A172 (cell line): Measurements from ENCODE around the gene KRTAP5-8. TPM values are rescaled to one million over a fixed set of nuclear protein-coding genes. Genes with fewer than 3 reads are reported as not detected.
"Not testable (repeated sequence)": the region's sequence is repeated elsewhere in the genome, so short reads cannot be mapped to it uniquely, and the experiment has no call there.

Experiments
- DNase-seq: peaks from one replicate; pipeline ENCODE4 v3.0.0-alpha.2; 2015; ENCODE audit warnings: low spot score
- total RNA-seq: library from RNA; depleted of rRNA; stranded (reverse); fragments of >200 nt; shearing (Covaris generic); gene quantifications from 2 replicates; pipeline ENCODE4 v1.2.3, GENCODE V29; 2014

The KRTAP5-8 gene
- total RNA-seq, 1 experiment from 2014 or later: not detected

- no peak for DNase-seq
These were observed 30.7 kb upstream of the KRTAP5-8 start for GRCh38 chr11:71507102-71507501.

GRCh38 chr11:71518506-71519471 lies 19.0 kb upstream of the KRTAP5-8 start:
- DNase-seq: no peak

- no peak for DNase-seq
These were observed 18.3 kb upstream of the KRTAP5-8 start for GRCh38 chr11:71519546-71519945.

GRCh38 chr11:71525188-71525937 lies 12.5 kb upstream of the KRTAP5-8 start:
- no peak for DNase-seq

- DNase-seq: no peak
These were observed 11.8 kb upstream of the KRTAP5-8 start for GRCh38 chr11:71525938-71526495.

GRCh38 chr11:71526796-71527575 lies 10.8 kb upstream of the KRTAP5-8 start, which contains the start of gene KRTAP5-7:
Gene KRTAP5-7 (plus strand): TSS chr11:71527267. CDS start chr11:71527301, 34 bp downstream.
- DNase-seq: not testable (repeated sequence)

- no peak for DNase-seq
These were observed 10.1 kb upstream of the KRTAP5-8 start for GRCh38 chr11:71527576-71528210.

GRCh38 chr11:71530602-71531001 lies 7.2 kb upstream of the KRTAP5-8 start:
- DNase-seq: no peak

- no peak for DNase-seq
These were observed 5.7 kb upstream of the KRTAP5-8 start for GRCh38 chr11:71532036-71532610.

- not testable (repeated sequence) for DNase-seq
These were observed 2.9 kb upstream of the KRTAP5-8 start for GRCh38 chr11:71534711-71535608.

- no peak for DNase-seq
These were observed 2.0 kb upstream of the KRTAP5-8 start for GRCh38 chr11:71535825-71536224.

- no peak for DNase-seq
These were observed 288 bp upstream of the KRTAP5-8 start for GRCh38 chr11:71537537-71537936.

GRCh38 chr11:71538666-71538990 lies 803 bp downstream of the KRTAP5-8 start:
- no peak for DNase-seq

- no peak for DNase-seq
These were observed 1.2 kb downstream of the KRTAP5-8 start for GRCh38 chr11:71539017-71539416.

- not testable (repeated sequence) for DNase-seq
These were observed 2.1 kb downstream of the KRTAP5-8 start for GRCh38 chr11:71539971-71540370.

GRCh38 chr11:71540521-71541304 lies 2.9 kb downstream of the KRTAP5-8 start:
- DNase-seq: not testable (repeated sequence)

- DNase-seq: no peak
These were observed 4.6 kb downstream of the KRTAP5-8 start for GRCh38 chr11:71542382-71542781.

- no peak for DNase-seq
These were observed 5.3 kb downstream of the KRTAP5-8 start for GRCh38 chr11:71542879-71543777.
